ENCODE results near the gene FKBP11. TPM values are rescaled to one million over a fixed set of nuclear protein-coding genes. Genes with fewer than 3 reads are reported as not detected.

Gene FKBP11
- 5.3 and 8.4 TPM in 2 replicates for total RNA-seq (2014; rRNA removed; shearing (Covaris generic))

DNA sequence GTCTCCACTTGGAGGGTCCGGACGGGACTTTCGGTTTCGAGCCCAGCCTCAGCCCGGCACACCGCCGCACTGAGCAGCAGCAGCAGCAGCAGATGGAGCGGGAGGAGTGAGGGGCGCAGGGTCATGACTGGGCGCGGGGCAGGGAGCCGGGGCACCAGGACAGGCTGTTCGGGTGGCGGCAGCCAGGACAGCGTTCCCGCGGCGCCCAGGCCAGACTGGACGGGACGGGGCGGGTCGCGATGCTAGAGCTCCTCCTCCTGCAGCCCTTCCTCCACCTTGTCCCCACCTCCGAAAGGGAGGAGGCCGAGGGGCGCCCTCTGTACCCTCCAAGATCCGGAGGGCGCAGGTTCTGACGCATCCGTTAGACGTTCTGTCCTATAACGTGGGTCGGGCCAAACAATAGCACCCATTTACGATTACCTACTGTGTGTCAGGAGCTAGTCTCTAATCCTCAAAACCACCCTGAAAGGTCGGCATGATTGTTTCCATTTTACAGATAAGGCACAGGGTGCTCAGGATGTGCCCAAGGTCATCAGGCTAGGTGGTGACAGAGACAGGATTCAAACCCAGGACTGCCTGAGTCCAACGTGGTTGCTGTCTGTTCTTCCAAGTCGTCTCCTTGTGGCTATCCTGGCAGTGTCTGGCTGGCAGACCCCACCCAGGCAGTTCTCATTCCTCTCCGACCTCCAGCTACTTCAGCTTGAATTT lies at the start of gene FKBP11:
Gene FKBP11 (minus strand): TSS at position 189 of the 708 bp plus-strand sequence. CDS start 64 bp downstream, at position 125.
- no peak for DNase-seq (ENCODE audit: low read depth)

DNA sequence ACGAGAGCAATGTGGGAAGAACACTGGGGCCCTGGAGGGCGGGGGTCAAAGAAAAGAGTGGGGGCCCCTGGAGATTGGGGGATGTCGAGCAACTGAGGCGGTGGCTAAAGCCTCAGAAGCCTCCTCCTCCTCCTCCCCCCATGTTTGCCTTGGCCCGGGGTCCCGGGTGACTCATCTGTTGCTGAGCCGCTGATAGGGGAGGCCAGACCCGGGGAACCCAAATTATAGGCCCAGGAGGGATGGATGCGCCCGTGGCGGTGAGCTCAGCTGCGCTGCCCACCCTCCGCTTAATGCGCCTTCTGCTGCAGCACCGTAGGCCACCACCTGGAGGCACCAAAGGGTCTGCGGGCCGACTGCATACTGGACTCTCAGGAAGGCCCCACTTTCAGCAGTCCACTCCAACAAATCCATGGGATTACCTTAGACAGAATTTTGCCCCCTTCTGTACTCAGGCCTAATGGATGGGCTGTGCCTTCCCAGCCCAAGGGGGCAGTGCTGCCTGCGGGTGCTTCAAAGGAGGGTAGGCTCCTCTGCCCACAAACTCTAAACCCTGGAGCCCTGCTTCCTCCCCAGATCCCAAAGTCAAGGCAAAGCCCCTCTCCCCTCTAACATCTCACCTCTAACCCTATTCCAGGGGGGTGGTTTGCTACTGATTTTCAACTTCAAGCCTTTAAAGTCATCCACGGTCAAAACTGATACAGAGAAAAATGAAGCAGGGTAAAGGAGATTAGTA lies 48.8 kb upstream of the FKBP11 start:
- DNase-seq (ENCODE audit: low read depth), result no peak

DNA sequence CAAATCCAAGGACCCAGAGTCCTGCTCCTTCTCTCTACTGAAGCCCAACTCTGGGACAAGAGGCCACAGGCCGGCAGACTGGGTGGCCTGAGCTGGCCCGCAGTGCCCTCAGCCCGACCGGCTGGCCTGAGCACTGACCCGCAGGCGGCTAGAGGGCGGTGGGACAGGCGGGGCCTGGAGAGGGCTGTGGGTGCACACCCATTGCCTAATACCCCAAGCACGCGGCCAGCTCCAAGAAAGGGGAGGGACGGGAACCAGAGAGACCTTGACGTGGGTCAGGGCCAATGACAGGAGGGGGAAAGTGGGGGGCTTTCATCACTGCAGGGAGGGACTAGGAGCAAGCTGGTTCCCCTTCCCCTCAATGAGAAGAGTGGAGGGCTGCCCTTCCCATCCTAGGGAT lies 48.2 kb upstream of the FKBP11 start:
- DNase-seq (ENCODE audit: low read depth), result peak; percentile 48

DNA sequence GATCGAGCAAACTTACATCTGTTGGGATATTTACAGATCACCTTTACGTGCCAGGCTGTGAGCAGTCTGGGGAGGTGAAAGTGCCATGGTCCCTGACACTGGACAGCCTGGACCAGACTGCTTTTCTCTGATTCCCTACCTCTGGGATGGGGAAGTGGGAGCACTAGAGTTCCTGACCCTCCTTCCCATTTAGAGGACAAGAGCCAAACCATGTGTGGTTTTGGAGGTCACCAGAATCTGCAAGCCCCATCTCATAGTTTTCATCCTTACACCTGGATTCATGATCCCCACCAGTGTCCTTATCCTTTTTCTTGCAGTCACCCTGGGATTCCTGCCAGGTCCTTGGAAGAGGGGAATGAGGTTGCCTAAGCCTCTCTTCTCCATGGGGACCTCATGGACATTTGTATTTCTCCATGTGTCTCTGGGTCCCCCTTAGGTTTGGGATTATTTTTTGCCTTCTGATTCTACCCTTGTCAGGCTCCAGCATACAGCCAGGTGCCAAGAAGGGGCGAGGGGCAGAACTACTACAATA lies 47.7 kb upstream of the FKBP11 start:
- peak; percentile 38 for DNase-seq (ENCODE audit: low read depth)

DNA sequence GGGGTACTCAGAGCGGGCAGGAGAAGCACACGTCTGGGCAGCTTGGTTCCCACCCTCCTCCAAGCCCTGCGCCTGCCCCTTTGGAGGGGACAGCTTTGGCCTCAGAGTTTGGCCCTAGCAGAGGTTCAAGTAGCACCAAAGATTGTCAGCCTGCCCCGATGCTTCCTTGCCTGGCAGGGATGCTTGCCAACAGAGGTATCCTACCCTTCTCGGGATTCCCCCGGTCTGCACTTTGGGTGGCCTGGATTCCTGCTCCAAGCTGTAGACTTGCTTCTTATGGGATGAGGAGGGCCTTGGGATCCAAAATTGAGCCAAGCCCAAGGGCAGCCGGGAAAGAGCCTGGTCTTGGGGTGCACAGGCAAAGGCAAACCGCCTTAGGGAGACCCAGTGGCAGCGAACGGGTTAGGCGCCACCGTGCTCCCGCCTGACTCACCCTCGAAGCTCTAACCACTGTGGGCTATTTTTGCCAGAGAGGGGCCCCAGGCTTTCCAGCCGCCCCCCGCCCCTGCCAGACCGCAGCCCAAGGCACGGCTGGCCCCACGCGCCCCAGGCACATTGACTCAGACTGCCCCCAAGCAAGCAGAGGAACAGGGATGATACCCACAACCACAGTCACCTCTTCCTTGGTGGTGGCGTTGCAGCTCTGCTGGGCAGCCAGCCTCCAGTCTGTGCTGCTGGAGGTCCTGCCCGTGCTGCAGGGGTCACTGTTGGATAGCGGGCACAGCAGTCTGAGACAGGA lies 47.1 kb upstream of the FKBP11 start:
- DNase-seq (ENCODE audit: low read depth), result peak; percentile 89

DNA sequence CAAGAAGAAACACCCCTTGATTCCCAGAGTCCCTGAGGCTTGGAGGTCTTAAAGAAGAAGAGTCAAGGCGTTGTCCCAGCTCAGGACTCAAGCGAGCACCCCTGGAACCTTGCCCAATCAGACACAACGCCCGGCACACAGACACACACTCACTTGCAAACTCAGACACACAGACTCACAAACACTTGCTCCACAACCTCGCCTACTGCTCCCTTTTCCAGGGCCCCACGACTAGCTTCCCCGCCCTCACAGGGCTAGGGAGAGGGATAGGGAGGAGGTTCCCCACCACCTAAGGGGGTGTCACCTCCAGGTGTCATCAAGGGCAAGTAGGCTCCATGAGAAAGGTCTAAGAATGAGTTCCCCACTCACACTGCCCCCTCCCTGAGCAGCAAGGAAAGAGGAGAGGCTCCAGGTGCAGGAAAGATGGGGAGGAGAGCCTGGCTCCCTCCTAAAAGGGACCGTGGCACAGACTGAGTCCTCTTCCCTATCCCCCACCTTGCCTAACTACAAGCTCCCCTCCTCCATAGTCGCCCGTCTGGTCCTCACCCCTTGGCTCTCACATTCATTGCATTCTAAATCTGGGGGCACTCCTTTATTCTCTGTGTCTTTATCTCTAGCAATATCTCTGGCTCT lies 45.5 kb upstream of the FKBP11 start:
- no peak for DNase-seq (ENCODE audit: low read depth)

DNA sequence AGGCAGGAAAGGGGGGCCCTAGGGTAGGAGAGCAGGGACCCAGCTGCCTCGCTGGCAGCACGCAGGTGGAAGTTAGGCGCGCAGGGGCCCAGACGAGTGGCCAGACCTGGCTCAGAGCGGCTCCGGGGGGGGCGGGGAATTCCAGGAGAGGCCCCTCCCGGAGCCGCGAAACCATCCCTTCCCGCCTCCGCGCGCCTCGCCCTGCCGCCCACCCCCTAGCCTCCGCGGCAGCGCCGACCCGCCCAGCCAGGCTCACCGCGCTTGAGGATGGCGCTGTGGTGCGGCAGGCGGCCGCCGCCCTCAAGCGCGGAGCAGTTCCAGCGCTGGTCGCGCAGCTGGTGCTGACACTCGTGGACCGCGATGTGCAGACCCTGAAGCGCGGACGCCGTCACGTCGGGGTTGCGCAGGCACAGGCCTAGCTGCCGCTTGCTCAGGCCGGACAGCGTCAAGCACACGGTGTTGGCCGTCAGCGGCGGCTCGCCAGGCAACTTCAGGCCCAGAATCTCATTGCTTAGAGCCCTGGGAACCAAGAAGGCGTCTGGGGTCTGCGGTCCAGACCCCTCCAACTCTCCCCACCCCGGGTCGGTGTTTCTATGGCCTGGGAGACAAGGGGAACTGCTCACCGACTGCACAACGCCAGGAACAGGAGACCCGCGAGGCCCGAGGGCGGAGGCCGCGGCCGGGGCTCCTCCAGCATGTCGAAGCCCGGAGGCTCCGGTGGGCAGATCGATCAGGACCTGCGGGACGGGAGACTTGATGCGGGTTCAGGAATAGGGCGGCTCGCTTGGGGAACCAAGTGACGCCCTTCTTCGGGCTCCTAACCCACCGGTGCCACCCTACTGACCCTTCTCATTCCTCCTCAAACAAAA lies 44.8 kb upstream of the FKBP11 start:
- DNase-seq (ENCODE audit: low read depth), result no peak

DNA sequence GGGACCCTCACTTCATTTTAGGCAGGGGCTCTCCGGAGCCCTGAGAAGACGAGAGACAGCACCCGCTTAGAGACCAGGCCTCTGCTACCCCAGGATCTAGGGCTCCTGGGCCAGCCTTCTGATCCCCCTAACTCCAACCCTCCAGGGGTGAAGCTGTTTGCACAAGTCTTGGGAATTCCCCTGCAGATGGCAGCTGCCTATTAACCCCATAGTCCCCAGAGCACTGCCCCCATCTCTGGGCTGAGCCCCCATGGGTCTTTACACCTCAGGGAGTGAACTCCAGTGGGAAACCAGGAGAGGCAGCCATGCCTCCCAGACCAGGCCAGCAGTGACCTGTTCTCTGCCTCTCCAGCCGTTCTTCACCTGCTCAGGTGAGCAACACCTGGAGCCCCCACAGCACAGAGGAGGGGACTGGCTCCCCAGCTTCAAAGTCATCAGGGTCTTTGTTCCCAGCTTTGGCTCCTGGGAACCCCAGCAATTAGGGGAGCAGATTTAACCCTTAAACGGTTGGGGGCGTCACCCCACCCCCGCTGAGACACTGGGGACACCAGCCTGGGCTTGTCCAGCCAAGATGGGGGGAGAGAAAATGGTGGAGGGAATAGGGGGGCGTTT lies 44.0 kb upstream of the FKBP11 start:
- no peak for DNase-seq (ENCODE audit: low read depth)

DNA sequence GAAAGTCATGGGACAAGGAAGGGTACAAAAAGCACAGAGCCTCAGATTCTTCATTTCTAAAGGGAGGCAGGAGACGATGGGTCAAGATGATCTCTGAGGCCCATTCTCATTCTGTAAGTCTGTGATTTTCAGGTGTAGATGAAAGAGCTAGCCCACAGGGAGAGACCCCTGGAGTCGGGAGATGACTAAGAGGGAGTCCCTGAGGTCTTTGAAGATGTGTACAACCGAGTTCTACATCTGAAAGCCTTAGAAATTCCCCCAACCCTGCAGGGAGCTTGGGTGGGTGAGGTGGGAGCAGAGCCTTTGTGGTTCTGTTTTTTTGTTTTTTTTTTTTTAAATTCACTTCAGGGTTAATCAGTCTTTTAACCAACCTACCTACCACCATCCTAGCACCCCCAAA lies 43.2 kb upstream of the FKBP11 start:
- DNase-seq (ENCODE audit: low read depth), result no peak

DNA sequence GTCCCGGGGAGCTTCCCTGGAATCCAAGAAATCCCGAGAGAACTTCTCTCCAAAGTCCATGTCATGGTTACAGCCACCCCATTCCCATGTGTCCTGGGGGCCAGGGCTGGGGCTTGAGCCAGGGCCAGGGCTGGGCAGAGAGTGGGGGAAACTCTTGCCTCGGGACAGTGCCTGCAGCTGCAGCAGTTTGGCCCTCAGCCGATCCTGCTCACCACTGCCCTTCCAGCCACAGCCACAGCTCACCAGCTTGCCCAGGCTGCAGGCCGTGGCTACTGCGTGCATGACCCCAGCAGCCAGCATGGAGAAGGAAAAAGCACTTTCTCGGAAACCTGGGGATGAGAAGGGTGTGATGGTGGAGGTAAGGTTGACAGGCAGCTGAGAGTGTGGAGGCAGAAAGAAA lies 42.7 kb upstream of the FKBP11 start:
- DNase-seq (ENCODE audit: low read depth), result no peak

DNA sequence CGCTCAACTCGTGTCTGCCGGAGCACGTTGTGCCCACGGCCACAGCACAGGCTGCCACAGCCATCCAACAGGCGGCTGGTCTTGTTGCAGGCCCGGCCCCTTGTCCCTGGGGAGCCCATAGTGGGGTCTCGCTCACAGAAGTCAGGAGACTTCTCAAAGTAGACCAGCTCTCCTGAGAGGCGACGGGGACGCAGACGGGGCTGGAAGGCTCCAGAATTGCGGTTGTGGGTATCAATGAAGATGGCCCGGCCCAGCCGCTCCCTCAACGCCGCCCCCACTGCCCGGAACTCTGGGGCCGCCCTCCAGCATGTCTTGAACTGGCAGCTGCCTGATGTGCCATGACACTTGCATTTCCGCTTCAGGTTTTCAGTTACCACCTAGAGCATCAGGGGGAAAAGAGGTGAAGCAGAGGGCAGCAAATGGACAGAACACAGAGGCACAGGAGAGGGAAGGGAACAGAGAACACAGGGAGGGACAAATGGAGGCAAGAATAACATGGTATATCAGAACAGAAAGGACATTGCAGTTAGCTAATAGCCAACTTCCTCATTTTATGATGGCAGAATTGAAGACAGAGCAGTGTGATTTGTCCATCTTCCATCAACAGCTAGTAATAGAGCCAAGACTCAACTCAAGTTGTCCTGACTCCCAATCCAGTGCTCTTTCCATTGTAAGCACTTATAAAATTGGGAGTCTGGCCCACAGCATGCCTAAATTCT lies 41.0 kb upstream of the FKBP11 start:
- DNase-seq (ENCODE audit: low read depth), result no peak

DNA sequence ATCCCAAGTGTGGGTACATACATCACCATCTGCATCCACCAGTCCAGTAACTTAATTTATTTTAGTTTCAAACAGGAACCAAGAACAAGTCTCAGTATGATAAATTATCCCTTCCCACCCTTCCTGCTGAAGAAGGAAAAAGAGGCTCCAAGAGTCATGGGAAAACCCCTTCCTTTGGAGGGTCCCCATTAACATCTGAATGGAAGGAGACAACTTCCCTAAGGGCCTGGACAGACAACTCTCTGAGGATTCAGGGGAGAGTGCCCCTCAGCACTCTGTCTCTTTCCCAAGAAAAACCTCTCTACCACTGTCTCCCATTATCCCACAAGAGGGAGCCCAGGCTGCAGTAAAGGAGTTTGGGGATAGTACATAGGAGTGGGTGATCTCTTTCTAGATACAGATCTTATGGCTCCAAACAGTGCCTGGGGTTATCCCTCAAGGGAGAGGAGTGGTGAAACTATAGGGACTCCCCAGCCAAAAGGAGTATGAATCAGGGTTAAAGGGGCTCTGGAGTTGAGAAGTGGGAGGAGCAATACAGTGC lies 40.1 kb upstream of the FKBP11 start:
- peak; percentile 53 for DNase-seq (ENCODE audit: low read depth)

DNA sequence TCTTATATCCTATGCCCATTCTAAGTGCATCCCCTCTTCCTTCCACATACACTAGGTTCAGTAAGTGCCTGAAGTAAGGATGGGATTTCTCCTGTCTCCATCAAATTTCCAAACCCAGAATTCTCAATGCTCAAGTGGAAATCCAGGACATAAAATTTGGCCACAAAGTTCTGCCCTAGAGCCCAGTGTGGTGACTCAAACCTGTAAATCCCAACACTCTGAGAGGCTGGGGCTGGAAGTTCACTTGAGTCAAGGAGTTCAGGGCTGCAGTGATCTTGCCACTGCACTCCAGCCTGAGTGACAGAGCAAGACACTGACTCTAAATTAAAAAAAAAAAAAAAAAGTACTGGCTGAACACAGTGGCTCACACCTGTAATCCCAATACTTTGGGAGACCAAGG lies 36.5 kb upstream of the FKBP11 start:
- peak; percentile 76 for DNase-seq (ENCODE audit: low read depth)

DNA sequence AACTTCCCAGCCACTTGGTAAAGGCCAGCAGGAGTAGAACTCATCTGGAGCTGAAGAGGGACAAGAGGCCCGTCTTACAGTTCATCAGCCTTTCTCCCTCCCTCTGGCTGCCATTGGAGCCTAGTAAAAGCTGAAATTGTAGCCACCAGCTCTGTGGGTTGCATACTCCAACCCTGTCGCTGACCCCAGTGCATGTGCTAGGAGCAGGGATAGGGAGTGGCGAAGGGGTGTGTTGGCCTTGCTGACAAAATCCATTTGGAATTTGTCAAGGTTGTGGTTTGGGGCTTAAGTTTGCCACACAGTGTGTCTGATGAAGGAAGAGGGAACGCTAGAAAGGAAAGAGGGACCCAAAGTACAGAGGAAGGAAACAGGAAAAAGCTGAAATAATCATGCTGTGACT lies 36.0 kb upstream of the FKBP11 start:
- DNase-seq (ENCODE audit: low read depth), result peak; percentile 68

DNA sequence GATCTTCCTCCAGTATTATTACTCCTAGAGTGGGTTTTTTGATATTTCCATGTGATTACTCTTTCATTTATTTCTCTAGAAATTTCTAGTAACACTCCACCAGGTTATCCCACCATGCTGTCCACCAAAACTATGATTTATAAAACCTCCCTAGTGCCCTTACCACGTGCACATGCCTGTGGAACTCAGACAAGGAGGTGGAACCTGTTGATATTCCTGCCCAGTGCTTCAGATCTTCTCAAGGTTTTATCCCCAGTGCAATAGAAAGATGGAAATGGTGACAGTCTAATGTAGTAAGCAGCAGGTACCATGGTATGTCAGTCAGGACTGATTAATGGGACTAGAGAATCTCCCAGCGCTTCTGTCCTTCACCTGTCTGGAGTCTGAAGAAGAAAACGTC lies 35.5 kb upstream of the FKBP11 start:
- no peak for DNase-seq (ENCODE audit: low read depth)

DNA sequence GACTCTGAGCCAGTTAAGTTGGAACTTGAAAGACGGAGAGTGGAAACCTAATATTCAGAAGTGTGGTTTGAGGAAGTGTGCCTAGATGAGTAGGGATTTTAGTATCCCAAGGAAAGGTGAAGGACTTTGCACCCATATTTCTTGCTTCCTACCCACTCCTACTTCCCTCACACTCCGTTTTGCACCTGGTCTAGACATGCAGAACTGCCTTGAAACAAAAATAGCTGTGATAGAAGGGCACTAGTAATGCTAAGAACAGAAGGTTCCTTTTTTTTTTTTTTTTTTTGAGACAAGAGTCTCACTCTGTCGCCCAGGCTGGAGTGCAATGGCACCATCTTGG lies 32.7 kb upstream of the FKBP11 start:
- DNase-seq (ENCODE audit: low read depth), result no peak

DNA sequence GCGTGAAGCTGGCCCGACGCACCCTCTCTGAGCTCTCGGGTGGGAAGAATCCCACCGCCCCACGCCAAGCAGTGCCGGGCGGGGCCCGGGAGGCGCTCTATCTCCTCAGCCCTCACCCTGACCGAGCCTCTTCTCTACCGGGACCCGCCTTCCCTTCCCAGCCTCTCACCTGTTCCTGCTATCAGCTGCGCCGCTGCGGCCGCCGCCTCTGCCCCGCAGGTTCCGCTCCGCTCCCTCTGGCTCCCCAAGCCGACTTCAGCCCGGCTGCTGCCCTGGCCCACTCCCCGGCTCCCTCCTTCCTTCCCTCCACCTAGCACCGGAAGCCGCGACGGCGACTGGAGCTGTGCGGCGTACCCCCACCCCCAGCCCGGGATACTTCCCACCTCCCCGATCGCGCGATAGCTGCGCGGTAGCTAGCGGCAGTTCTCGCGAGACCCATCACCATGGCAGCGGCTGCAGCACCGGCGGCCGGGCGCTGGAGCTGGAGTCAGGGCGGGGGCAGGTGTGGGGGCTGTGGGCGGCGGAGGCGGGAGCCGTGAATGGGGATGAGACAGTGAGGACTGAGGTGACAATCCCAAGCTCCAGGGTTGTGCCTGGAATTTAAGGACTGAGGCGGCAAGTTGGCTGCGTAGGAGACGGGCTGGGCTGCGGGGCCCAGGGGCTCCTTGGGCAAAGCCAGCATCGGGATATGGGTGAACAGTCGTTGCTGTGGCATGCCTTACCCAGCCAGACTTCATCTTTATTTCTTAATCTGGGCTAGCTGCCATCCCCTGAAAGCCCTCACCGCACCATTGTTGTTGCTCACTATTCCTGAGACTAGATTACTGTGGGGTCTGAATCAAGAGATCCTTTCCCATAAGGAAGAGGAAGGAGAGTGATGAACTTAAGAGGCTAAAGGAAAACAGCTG lies 32.1 kb upstream of the FKBP11 start, which contains the start of gene ARF3:
Gene ARF3 (minus strand): TSS at position 347 of the 908 bp plus-strand sequence. CDS start 16,392 bp downstream, outside the sequence.
- DNase-seq (ENCODE audit: low read depth), result peak; percentile 92
